Muscle layer of colon (tissue), 2 donors: ENCODE measurements around the gene PTPRG.

Source experiments
- H3K27ac ChIP-seq: one replicate; pipeline ENCODE4 v1.7.0; 2013; ENCODE audit warnings: low read depth, mild to moderate bottlenecking, low read length, moderate library complexity
- H3K27me3 ChIP-seq, 2 donors: one replicate each; pipeline ENCODE4 v1.7.0; 2013; ENCODE audit warnings: low read length in 2 of 2, mild to moderate bottlenecking in 2 of 2; ENCODE audit not compliant: insufficient read depth in 2 of 2, control insufficient read depth in 1 of 2
- H3K36me3 ChIP-seq: one replicate; pipeline ENCODE4 v1.7.0; 2013; ENCODE audit warnings: mild to moderate bottlenecking, low read length; ENCODE audit not compliant: insufficient read depth
- H3K4me1 ChIP-seq: one replicate; pipeline ENCODE4 v1.7.0; 2013; ENCODE audit warnings: mild to moderate bottlenecking, low read length; ENCODE audit not compliant: insufficient read depth
- H3K4me3 ChIP-seq, 2 donors: one replicate each; pipeline ENCODE4 v1.7.0; 2013; ENCODE audit warnings: low read length in 2 of 2, low read depth in 1 of 2, mild to moderate bottlenecking in 1 of 2, moderate library complexity in 1 of 2
- H3K9ac ChIP-seq: one replicate; pipeline ENCODE4 v1.7.0; 2013; ENCODE audit warnings: low read length
- H3K9me3 ChIP-seq: one replicate; pipeline ENCODE4 v1.7.0; 2013; ENCODE audit warnings: mild to moderate bottlenecking, low read length
- donor health status: abdominal sarcoma.
- donor health status: Adenocarcinoma of cecum.

PTPRG gene

GRCh38 chr3:61884794-61885193 is 323.4 kb downstream of the PTPRG start:
- H3K27ac ChIP-seq = no peak overlapping the region
- no peaks in the 10 kb centered on the region for H3K27me3 ChIP-seq
- H3K4me1 ChIP-seq = no peaks in the 10 kb centered on the region
- H3K36me3 ChIP-seq = no peaks in the 10 kb centered on the region
- H3K9ac ChIP-seq = no peak overlapping the region
- no peaks in the 10 kb centered on the region for H3K9me3 ChIP-seq
- no peak overlapping the region for H3K4me3 ChIP-seq

DNA sequence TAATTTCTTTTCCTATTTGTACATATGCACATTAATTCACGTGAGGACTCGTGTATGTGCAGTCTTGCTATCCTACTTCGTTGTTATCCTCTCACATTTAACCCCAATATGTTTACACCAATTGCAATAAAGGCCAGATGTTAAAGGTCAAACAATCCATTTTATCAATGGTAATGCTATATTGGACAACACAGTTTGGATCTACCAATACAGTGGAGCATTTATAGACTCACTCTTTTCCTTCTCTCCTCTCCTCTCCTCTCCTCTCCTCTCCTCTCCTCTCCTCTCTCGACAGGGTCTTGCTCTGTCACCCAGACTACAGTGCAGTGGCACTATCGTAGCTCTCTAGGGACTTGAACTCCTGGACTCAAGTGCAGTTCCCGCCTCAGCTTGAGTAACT is 324.0 kb downstream of the PTPRG start:
- no peak overlapping the region for H3K27ac ChIP-seq
- H3K27me3 ChIP-seq = no peaks in the 10 kb centered on the region

GRCh38 chr3:61887206-61887605 is 325.8 kb downstream of the PTPRG start:
- no peak overlapping the region for H3K27ac ChIP-seq
- no peak overlapping the region for H3K9ac ChIP-seq
- H3K27me3 ChIP-seq = no peaks in the 10 kb centered on the region
- H3K36me3 ChIP-seq = no peaks in the 10 kb centered on the region
- no peak overlapping the region for H3K4me3 ChIP-seq
- H3K4me1 ChIP-seq = no peaks in the 10 kb centered on the region
- H3K9me3 ChIP-seq = no peaks in the 10 kb centered on the region

More for the DNA sequence above, 324.0 kb downstream of the PTPRG start:
- Histone ChIP-seq H3K9me3 (no peaks in the 10 kb centered on the region), H3K4me3 (no peak overlapping the region), H3K9ac (no peak overlapping the region), H3K36me3 (no peaks in the 10 kb centered on the region), H3K4me1 (no peaks in the 10 kb centered on the region)

DNA sequence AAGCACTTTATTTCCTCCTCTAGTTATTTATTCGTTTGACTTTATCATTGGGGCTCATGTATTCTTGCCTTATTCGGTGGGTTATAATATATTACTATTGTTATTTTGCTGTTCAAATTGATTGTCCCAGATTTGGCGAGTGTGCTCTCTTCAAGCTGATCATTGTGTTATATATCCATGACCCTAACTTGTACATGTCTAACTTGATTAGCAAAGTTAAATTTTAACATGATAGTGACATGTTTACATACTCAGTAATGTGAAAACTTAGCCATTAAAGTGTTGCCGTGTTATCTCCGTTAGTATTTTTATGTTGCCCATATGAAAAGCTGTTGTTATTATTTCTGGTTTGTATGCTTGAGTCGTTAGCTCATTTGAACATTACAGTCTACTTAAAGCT is 327.9 kb downstream of the PTPRG start:
- peaks cover 8% of the 10 kb centered on the region for H3K4me1 ChIP-seq
- no peak overlapping the region for H3K9ac ChIP-seq
- no peak overlapping the region for H3K27ac ChIP-seq
- H3K9me3 ChIP-seq = no peaks in the 10 kb centered on the region
- no peak overlapping the region for H3K4me3 ChIP-seq
- H3K27me3 ChIP-seq = no peaks in the 10 kb centered on the region
- H3K36me3 ChIP-seq = no peaks in the 10 kb centered on the region

DNA sequence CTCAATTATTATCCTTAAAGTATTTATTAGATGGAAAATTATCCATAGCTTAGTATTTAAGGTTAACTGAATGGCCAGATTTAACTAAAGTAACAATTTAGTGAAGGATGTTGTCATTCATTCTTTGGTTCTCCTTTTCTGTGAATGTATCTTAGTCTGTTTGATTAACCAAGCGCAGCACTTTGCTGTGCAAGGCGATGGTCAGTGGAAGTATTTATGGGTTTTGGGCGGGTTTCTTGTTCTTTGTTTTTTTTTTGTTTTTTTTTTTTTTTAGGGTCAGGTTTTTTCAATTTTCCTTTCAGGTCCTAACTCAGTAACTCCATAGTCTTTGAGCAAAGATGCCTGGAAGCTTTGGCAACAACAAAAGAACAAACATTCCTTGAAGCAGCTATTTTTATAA is 328.8 kb downstream of the PTPRG start:
- Histone ChIP-seq H3K4me3 (no peak overlapping the region), H3K27ac (no peak overlapping the region), H3K9me3 (no peaks in the 10 kb centered on the region), H3K36me3 (no peaks in the 10 kb centered on the region), H3K9ac (no peak overlapping the region), H3K4me1 (peaks cover 17% of the 10 kb centered on the region), H3K27me3 (no peaks in the 10 kb centered on the region)

DNA sequence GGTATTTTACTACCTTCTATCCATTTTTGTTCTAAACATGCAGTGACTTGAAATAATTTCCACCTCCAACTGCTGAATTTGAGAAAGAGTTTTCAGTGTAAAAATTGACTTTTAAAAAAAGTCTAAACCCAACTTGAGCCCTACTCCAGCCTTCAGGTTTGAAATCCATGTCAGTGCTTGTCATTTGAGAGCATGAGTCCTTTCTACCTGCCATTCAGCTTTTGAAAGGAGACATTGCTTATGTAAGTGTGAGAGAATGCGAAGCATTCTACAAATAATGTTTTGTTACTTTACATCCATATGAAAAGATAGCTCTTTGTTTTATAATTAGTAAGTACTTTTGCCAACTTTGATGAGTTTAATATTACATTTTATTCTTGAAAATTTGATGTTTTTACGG is 329.2 kb downstream of the PTPRG start:
- H3K27ac ChIP-seq = no peak overlapping the region
- no peaks in the 10 kb centered on the region for H3K9me3 ChIP-seq

GRCh38 chr3:61892891-61893290 is 331.5 kb downstream of the PTPRG start:
- no peak overlapping the region for H3K9ac ChIP-seq
- H3K4me3 ChIP-seq = no peak overlapping the region
- H3K27me3 ChIP-seq = no peaks in the 10 kb centered on the region
- H3K4me1 ChIP-seq = peaks cover 29% of the 10 kb centered on the region
- H3K9me3 ChIP-seq = no peaks in the 10 kb centered on the region
- no peak overlapping the region for H3K27ac ChIP-seq
- H3K36me3 ChIP-seq = no peaks in the 10 kb centered on the region

More for the DNA sequence above, 329.2 kb downstream of the PTPRG start:
- H3K4me1 ChIP-seq = peaks cover 22% of the 10 kb centered on the region
- no peak overlapping the region for H3K4me3 ChIP-seq
- H3K36me3 ChIP-seq = no peaks in the 10 kb centered on the region
- H3K9ac ChIP-seq = no peak overlapping the region
- no peaks in the 10 kb centered on the region for H3K27me3 ChIP-seq

GRCh38 chr3:61893840-61894566 is 332.6 kb downstream of the PTPRG start:
- no peak overlapping the region for H3K4me3 ChIP-seq
- H3K36me3 ChIP-seq = no peaks in the 10 kb centered on the region
- H3K4me1 ChIP-seq = peaks cover 29% of the 10 kb centered on the region
- H3K27ac ChIP-seq = no peak overlapping the region
- H3K9me3 ChIP-seq = no peaks in the 10 kb centered on the region
- no peaks in the 10 kb centered on the region for H3K27me3 ChIP-seq
- no peak overlapping the region for H3K9ac ChIP-seq

DNA sequence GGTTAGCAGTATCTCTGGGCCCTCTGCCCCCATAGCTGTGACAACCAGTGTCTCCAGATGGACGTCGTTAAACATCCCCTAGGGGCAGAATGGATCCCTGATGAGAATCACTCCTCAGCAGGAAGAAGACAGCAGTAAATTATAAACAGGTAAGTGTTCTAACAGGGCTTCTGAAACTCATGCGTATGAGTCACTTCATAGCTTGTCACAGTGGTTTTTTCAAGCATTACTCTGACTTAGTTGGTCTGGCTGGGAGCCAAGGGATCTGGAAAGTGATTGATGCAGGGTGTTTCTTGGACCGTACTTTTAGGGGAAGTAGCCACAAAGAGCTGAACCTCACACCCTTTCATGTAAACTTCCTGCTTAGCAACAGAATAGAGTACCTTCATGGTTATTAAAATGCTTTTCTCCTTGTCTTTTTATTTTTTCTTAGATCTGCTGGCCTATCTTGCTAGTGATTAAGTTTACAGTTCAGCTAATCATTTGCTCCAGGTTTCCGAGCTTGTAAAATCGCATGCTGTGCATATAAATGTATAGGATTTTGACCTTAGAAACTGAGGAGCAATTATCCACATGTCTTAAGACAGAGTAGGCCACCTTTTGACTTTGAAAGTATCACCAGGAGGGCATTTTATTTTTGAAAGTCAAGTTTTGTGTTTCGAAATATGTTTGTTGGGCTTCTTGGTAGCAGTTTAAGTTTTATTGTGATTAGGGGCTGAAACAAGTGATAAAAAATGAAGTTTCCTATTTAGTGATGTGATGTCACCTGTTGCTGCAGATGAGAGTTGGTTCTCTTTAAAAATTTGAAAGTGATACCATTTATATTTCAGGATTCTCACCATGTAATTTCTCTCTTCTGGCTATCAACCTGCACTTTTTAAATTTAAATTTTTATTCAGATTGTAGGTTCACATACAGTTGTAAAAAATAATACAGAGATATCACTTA is 333.9 kb downstream of the PTPRG start:
- Histone ChIP-seq H3K9ac (no peak overlapping the region), H3K4me3 (no peak overlapping the region), H3K4me1 (peaks cover 29% of the 10 kb centered on the region), H3K9me3 (no peaks in the 10 kb centered on the region), H3K27me3 (no peaks in the 10 kb centered on the region), H3K27ac (no peak overlapping the region), H3K36me3 (no peaks in the 10 kb centered on the region)

DNA sequence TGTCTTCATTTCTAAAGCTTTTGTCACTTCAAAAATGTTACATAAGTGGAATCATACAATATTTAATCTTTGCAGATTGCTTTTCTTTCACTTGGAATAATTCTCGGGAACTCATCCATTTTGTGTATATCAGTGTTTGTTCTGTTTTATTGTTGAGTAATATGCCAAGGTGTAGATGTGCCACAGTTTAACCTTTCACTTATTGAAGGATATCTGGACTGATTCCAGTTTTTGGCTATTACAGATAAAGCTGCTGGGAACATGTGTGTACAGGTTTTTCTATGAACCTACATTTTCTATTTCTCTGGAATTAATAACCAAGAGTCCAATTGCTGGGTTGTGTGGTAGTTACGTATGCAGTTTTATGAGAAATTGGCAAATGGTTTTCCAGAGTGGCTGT is 334.9 kb downstream of the PTPRG start:
- no peak overlapping the region for H3K9ac ChIP-seq
- peaks cover 29% of the 10 kb centered on the region for H3K4me1 ChIP-seq
- no peak overlapping the region for H3K27ac ChIP-seq
- no peaks in the 10 kb centered on the region for H3K36me3 ChIP-seq
- no peaks in the 10 kb centered on the region for H3K9me3 ChIP-seq
- H3K27me3 ChIP-seq = no peaks in the 10 kb centered on the region
- no peak overlapping the region for H3K4me3 ChIP-seq

DNA sequence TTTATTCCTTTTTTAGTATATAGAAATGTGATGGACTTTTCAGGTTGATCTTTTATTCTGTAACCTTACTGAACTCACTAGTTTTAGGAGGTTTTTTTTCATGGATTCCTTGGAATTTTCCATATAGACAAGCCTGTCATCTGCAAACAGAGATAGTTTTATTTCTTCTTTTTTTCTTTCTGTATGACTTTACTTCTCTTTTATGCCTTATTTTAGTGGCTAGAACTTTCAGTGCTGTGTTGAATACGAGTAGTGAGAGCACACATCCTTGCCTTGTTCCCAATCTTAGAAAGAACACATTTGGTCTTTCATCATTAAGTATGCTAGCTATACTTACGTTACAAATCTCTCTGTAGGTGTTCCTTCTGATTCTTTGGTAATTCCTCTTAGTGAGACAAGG is 336.5 kb downstream of the PTPRG start:
- Histone ChIP-seq H3K9me3 (no peaks in the 10 kb centered on the region), H3K27ac (no peak overlapping the region), H3K9ac (no peak overlapping the region), H3K4me3 (no peak overlapping the region), H3K4me1 (peaks cover 33% of the 10 kb centered on the region), H3K27me3 (no peaks in the 10 kb centered on the region), H3K36me3 (no peaks in the 10 kb centered on the region)
